IMR-90 (cell line): ENCODE measurements around the gene SERPINE2.

Source experiments
- CTCF ChIP-seq: conservative IDR thresholded peaks from 2 replicates; pipeline ENCODE4 v1.5.1; 2012; ENCODE audit warnings: mild to moderate bottlenecking, low read depth, low read length, improper control_type of control experiment
- FOS ChIP-seq: fragments of 150-350 bp; IDR thresholded peaks from 2 replicates; pipeline ENCODE4 v1.6.1; 2016; ENCODE audit warnings: low read depth, low read length
- MAFK ChIP-seq: IDR thresholded peaks from 2 replicates; pipeline ENCODE4 v1.6.1; 2012; ENCODE audit warnings: low read depth, low read length, improper control_type of control experiment
- MAZ ChIP-seq: IDR thresholded peaks from 2 replicates; pipeline ENCODE4 v1.6.1; 2012; ENCODE audit warnings: low read depth, mild to moderate bottlenecking, low read length, improper control_type of control experiment, moderate library complexity, borderline replicate concordance
- MXI1 ChIP-seq: IDR thresholded peaks from 2 replicates; pipeline ENCODE4 v1.6.1; 2012; ENCODE audit warnings: low read depth, mild to moderate bottlenecking, low read length, moderate library complexity, borderline replicate concordance
- POLR2A ChIP-seq: IDR thresholded peaks from 2 replicates; pipeline ENCODE4 v1.6.1; 2012; ENCODE audit warnings: mild to moderate bottlenecking, low read depth, low read length
- RAD21 ChIP-seq: IDR thresholded peaks from 2 replicates; pipeline ENCODE4 v1.6.1; 2012; ENCODE audit warnings: low read length, improper control_type of control experiment
- RCOR1 ChIP-seq: IDR thresholded peaks from 2 replicates; pipeline ENCODE4 v1.6.1; 2012; ENCODE audit warnings: mild to moderate bottlenecking, low read length, improper control_type of control experiment; ENCODE audit not compliant: insufficient replicate concordance
- RFX5 ChIP-seq: IDR thresholded peaks from 2 replicates; pipeline ENCODE4 v1.8.0; 2012; ENCODE audit warnings: low read depth, mild to moderate bottlenecking, low read length, moderate library complexity
- SMC3 ChIP-seq: fragments of 150-350 bp; IDR thresholded peaks from 2 replicates; pipeline ENCODE4 v1.6.1; 2016; ENCODE audit warnings: low read depth, mild to moderate bottlenecking, antibody characterized with exemption, low read length, moderate library complexity
- TF ChIP-seq, protein P1 (sequence below): fragments of 150-350 bp; IDR thresholded peaks from 2 replicates; pipeline ENCODE4 v1.6.1; 2017; ENCODE audit warnings: mild to moderate bottlenecking, antibody characterized with exemption, low read length, low read depth
- TF ChIP-seq, protein P2 (sequence below): fragments of 150-350 bp; IDR thresholded peaks from 2 replicates; pipeline ENCODE4 v1.6.1; 2016; ENCODE audit warnings: low read depth, mild to moderate bottlenecking, low read length, moderate library complexity, borderline replicate concordance

GRCh38 chr2:223989856-223990232, 49.2 kb downstream of the SERPINE2 start:
- TF ChIP-seq POLR2A: no peak
- TF ChIP-seq CTCF: no peak
- no peak for TF ChIP-seq MAZ
- no peak for TF ChIP-seq SMC3
- TF ChIP-seq FOS: no peak
- TF ChIP-seq, protein P1, sequence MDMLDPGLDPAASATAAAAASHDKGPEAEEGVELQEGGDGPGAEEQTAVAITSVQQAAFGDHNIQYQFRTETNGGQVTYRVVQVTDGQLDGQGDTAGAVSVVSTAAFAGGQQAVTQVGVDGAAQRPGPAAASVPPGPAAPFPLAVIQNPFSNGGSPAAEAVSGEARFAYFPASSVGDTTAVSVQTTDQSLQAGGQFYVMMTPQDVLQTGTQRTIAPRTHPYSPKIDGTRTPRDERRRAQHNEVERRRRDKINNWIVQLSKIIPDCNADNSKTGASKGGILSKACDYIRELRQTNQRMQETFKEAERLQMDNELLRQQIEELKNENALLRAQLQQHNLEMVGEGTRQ: no peak
- no peak for TF ChIP-seq RFX5
- no peak for TF ChIP-seq MXI1
- TF ChIP-seq RAD21: no peak
- TF ChIP-seq MAFK: no peak
- TF ChIP-seq, protein P2, sequence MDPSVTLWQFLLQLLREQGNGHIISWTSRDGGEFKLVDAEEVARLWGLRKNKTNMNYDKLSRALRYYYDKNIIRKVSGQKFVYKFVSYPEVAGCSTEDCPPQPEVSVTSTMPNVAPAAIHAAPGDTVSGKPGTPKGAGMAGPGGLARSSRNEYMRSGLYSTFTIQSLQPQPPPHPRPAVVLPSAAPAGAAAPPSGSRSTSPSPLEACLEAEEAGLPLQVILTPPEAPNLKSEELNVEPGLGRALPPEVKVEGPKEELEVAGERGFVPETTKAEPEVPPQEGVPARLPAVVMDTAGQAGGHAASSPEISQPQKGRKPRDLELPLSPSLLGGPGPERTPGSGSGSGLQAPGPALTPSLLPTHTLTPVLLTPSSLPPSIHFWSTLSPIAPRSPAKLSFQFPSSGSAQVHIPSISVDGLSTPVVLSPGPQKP: no peak
- TF ChIP-seq RCOR1: no peak
